Fibroblast of pulmonary artery (primary cell): ENCODE results near the gene ZNF292.
"Not testable (repeated sequence)": the region's sequence is repeated elsewhere in the genome, so short reads cannot be mapped to it uniquely, and the experiment has no call there.

Experiments
- DNase-seq: peaks from one replicate; pipeline ENCODE4 v3.0.0-alpha.2; 2010; ENCODE audit warnings: low read depth
- H3K4me3 ChIP-seq: replicated peaks from 2 replicates; pipeline ENCODE4 v1.5.1; 2011; ENCODE audit warnings: low read depth, mild to moderate bottlenecking, control low read depth, low read length, moderate library complexity
- TF ChIP-seq, protein P1 (sequence below): IDR thresholded peaks from 2 replicates; pipeline ENCODE4 v1.5.1; 2011; ENCODE audit warnings: mild to moderate bottlenecking, control low read depth, low read length, inconsistent platforms; ENCODE audit errors: missing control alignments

Gene ZNF292

DNA sequence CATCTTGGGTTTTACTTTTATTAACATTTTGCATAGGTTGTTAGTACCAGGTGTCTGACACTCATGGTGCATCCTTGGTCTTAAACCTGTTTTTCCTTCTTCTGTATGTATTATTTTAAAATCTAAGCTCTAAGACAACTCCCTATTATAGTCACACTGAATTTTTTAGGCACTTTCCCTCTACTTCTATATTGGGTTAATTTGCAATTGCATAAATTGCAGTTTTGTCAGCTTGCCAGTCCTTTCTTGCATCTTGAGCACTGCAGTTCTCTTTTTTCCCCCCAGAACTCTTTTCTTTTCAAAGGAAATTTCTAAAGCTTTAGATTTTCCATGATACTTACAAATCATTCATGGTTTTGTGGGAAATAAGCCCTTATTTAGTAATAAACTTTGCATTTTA lies 70.6 kb downstream of the ZNF292 start:
- TF ChIP-seq, protein P1, sequence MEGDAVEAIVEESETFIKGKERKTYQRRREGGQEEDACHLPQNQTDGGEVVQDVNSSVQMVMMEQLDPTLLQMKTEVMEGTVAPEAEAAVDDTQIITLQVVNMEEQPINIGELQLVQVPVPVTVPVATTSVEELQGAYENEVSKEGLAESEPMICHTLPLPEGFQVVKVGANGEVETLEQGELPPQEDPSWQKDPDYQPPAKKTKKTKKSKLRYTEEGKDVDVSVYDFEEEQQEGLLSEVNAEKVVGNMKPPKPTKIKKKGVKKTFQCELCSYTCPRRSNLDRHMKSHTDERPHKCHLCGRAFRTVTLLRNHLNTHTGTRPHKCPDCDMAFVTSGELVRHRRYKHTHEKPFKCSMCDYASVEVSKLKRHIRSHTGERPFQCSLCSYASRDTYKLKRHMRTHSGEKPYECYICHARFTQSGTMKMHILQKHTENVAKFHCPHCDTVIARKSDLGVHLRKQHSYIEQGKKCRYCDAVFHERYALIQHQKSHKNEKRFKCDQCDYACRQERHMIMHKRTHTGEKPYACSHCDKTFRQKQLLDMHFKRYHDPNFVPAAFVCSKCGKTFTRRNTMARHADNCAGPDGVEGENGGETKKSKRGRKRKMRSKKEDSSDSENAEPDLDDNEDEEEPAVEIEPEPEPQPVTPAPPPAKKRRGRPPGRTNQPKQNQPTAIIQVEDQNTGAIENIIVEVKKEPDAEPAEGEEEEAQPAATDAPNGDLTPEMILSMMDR: no peak
- DNase-seq: no peak
- H3K4me3 ChIP-seq: no peak overlapping the region

GRCh38 chr6:87230801-87231200 lies 75.4 kb downstream of the ZNF292 start:
- TF ChIP-seq, protein P1: no peak
- H3K4me3 ChIP-seq: no peak overlapping the region
- DNase-seq: no peak

GRCh38 chr6:87237804-87238203 lies 82.4 kb downstream of the ZNF292 start:
- TF ChIP-seq, protein P1: peak; percentile 66
- DNase-seq: peak; percentile 47
- no peak overlapping the region for H3K4me3 ChIP-seq

- H3K4me3 ChIP-seq, DNase-seq: not testable (repeated sequence)
Observed at GRCh38 chr6:87239098-87239635, 83.8 kb downstream of the ZNF292 start.

GRCh38 chr6:87241304-87241703 lies 85.9 kb downstream of the ZNF292 start:
- TF ChIP-seq, protein P1: no peak
- no peak for DNase-seq
- no peak overlapping the region for H3K4me3 ChIP-seq

DNA sequence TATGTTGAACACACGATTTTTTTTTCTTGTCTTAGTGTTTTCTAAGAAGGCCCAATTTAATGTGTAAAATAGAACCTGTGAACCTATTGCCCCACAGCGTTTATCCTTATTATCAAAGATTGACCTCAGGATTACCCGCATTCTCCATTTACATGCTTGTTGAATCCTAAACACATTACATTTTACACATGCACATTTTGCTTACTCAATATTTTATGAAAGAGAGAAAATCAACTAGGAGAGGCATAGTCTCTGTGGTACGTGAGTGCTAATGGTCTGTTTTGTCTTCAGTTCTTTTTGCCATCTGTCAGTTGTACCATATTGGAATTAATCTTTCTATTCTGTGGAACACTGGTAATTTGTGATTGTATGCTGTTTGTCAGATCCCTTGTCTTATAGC lies 86.9 kb downstream of the ZNF292 start:
- no peak for DNase-seq
- TF ChIP-seq, protein P1: no peak
- no peak overlapping the region for H3K4me3 ChIP-seq

DNA sequence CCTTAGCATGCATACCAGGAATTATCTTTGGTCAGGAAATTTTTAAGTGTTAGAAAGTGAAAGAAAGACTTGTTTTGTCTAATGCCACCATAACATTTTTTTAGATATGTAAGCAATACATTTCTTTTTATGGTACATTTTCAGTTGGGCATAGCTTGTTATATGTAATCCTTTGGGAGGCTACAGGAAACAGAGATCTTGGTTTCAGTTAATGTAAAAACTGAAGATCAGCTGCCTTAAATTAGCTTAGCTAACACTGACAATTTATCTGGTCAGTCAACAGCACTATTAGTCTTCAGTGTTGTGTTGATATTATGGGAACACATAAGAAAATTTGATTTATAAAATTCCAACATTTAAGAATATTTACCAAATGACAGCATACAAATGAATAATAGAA lies 88.4 kb downstream of the ZNF292 start:
- TF ChIP-seq, protein P1: no peak
- DNase-seq: no peak
- no peak overlapping the region for H3K4me3 ChIP-seq

DNA sequence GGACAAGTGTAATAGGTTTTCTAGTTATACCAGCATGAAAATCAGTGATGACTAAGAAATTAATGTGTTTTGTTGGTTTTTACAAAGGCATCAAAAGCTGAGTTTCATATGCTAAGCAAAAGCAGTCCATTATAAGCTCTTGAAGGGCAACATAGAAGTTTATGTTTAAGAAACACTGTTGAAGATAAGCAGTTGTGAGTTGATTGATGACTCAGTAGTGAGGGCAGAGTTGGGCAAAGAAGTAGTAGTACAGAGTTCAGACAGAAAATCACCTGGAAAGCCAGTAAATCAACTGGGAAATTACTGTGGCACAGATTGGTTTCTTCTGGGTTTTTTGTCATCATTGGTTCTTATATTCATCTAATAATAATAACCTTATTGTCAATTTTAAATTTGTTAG lies 89.0 kb downstream of the ZNF292 start:
- DNase-seq: peak; percentile 14
- no peak overlapping the region for H3K4me3 ChIP-seq
- TF ChIP-seq, protein P1: no peak
